Measurements from ENCODE around the gene YKT6. TPM values are rescaled to one million over a fixed set of nuclear protein-coding genes. Genes with fewer than 3 reads are reported as not detected.

YKT6 gene
- total and polyA plus RNA-seq, 2 experiments from 2014 or later: 59.8 to 105 TPM

- no peaks in the 10 kb centered on the region for H3K9me3 ChIP-seq (ENCODE audit: low read depth)
- DNase-seq (ENCODE audit: low read depth in 1 of 2, low spot score in 1 of 2): no peak
- H3K36me3 ChIP-seq: peaks cover 56% of the 10 kb centered on the region
- H3K4me1 ChIP-seq (ENCODE audit: low read depth): peaks cover 4% of the 10 kb centered on the region
- H3K4me3 ChIP-seq: no peak overlapping the region
- H3K27ac ChIP-seq: no peak overlapping the region
- TF ChIP-seq CTCF (IDR thresholded peaks at IDR 0.05; ENCODE audit: low read depth, low read length): no peak
- H3K27me3 ChIP-seq: no peaks in the 10 kb centered on the region
Measured at GRCh38 chr7:44211126-44211675, 10.4 kb downstream of the YKT6 start.

GRCh38 chr7:44212018-44212417 lies 11.2 kb downstream of the YKT6 start:
- peaks cover 49% of the 10 kb centered on the region for H3K36me3 ChIP-seq
- peaks cover 6% of the 10 kb centered on the region for H3K4me1 ChIP-seq (ENCODE audit: low read depth)
- H3K27ac ChIP-seq: no peak overlapping the region
- H3K27me3 ChIP-seq: no peaks in the 10 kb centered on the region
- TF ChIP-seq CTCF (IDR thresholded peaks at IDR 0.05; ENCODE audit: low read depth, low read length): no peak
- no peak overlapping the region for H3K4me3 ChIP-seq
- DNase-seq (ENCODE audit: low read depth in 1 of 2, low spot score in 1 of 2): no peak
- H3K9me3 ChIP-seq (ENCODE audit: low read depth): no peaks in the 10 kb centered on the region

- H3K27me3 ChIP-seq: no peaks in the 10 kb centered on the region
- peaks cover 44% of the 10 kb centered on the region for H3K36me3 ChIP-seq
- H3K4me1 ChIP-seq (ENCODE audit: low read depth): peaks cover 7% of the 10 kb centered on the region
- H3K4me3 ChIP-seq: no peak overlapping the region
- TF ChIP-seq CTCF (IDR thresholded peaks at IDR 0.05; ENCODE audit: low read depth, low read length): no peak
- no peaks in the 10 kb centered on the region for H3K9me3 ChIP-seq (ENCODE audit: low read depth)
- no peak overlapping the region for H3K27ac ChIP-seq
- DNase-seq (ENCODE audit: low read depth in 1 of 2, low spot score in 1 of 2): no peak
Measured at GRCh38 chr7:44212581-44213184, 11.9 kb downstream of the YKT6 start.

DNA sequence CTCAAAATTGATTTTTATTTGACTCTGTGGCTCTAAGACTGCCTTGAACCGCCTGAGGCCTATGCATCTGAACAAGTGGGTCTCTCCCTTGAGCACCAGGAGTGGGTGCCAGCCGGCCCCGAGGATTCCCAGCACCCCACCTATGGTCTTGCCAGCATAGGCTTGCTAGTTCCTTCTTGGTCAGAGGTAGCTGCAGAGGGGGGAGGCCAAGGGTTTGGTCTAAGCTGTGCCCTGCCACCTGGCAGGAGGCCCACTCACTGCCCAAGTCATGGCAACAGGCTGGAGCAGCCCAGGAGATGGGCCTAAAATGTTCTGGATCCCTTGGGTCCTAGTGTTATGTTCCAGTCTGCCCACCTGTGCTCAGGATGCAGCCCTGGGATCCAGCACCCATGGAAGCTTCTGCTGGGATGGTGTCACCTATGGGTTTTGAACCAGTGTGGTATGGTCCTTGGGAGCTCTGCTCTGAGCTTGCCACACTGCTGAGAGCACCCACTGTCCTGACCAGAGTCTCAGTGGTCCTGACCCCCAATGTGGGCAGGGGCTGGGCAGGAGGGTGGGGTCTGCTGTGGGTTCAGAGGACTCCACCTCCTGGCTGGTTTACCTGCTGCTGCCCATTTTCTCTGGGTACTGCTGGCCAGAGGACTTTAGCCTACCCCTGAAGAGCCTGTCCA lies 12.6 kb downstream of the YKT6 start:
- H3K27ac ChIP-seq: peak overlapping the region; percentile 75
- H3K4me3 ChIP-seq: no peak overlapping the region
- H3K9me3 ChIP-seq (ENCODE audit: low read depth): no peaks in the 10 kb centered on the region
- peaks cover 38% of the 10 kb centered on the region for H3K36me3 ChIP-seq
- H3K4me1 ChIP-seq (ENCODE audit: low read depth): peaks cover 13% of the 10 kb centered on the region
- no peak for TF ChIP-seq CTCF (IDR thresholded peaks at IDR 0.05; ENCODE audit: low read depth, low read length)
- no peak for DNase-seq (ENCODE audit: low read depth in 1 of 2, low spot score in 1 of 2)
- no peaks in the 10 kb centered on the region for H3K27me3 ChIP-seq

- Histone ChIP-seq H3K9me3 (ENCODE audit: low read depth) (no peaks in the 10 kb centered on the region), H3K4me3 (no peak overlapping the region), H3K4me1 (ENCODE audit: low read depth) (peaks cover 16% of the 10 kb centered on the region), H3K27me3 (no peaks in the 10 kb centered on the region), H3K36me3 (peaks cover 32% of the 10 kb centered on the region), H3K27ac (peak overlapping the region; percentile 75)
- no peak for DNase-seq (ENCODE audit: low read depth in 1 of 2, low spot score in 1 of 2)
- no peak for TF ChIP-seq CTCF (IDR thresholded peaks at IDR 0.05; ENCODE audit: low read depth, low read length)
Measured at GRCh38 chr7:44213877-44214388, 13.2 kb downstream of the YKT6 start.
